Memory B cell (primary cell): ENCODE measurements around the gene DKC1.

Experiments used
- ATAC-seq: fragments of 150-1000 bp; cut with Tn5 transposase; 2 replicates; pipeline ENCODE4 v1.10.0; 2021; ENCODE audit warnings: low read depth, mild to moderate bottlenecking, moderate library complexity
- DNase-seq, 2 donors: peaks; one replicate each; pipeline ENCODE4 v3.0.0; 2022; ENCODE audit warnings: low spot score in 2 of 2
- H3K27ac Mint-ChIP-seq: one replicate; pipeline ENCODE4 v1.8.0; 2022; ENCODE audit warnings: mild to moderate bottlenecking, moderate library complexity, mixed read lengths
- H3K27me3 Mint-ChIP-seq: one replicate; pipeline ENCODE4 v1.8.0; 2022; ENCODE audit warnings: mixed read lengths
- H3K36me3 Mint-ChIP-seq: one replicate; pipeline ENCODE4 v1.8.0; 2022; ENCODE audit warnings: mild to moderate bottlenecking, mixed read lengths
- H3K4me1 Mint-ChIP-seq: one replicate; pipeline ENCODE4 v1.8.0; 2022; ENCODE audit warnings: mixed read lengths
- H3K4me3 Mint-ChIP-seq: one replicate; pipeline ENCODE4 v1.8.0; 2022; ENCODE audit warnings: mild to moderate bottlenecking, moderate library complexity, mixed read lengths
- H3K9me3 Mint-ChIP-seq: one replicate; pipeline ENCODE4 v1.8.0; 2022; ENCODE audit warnings: mixed read lengths

The DKC1 gene

DNA sequence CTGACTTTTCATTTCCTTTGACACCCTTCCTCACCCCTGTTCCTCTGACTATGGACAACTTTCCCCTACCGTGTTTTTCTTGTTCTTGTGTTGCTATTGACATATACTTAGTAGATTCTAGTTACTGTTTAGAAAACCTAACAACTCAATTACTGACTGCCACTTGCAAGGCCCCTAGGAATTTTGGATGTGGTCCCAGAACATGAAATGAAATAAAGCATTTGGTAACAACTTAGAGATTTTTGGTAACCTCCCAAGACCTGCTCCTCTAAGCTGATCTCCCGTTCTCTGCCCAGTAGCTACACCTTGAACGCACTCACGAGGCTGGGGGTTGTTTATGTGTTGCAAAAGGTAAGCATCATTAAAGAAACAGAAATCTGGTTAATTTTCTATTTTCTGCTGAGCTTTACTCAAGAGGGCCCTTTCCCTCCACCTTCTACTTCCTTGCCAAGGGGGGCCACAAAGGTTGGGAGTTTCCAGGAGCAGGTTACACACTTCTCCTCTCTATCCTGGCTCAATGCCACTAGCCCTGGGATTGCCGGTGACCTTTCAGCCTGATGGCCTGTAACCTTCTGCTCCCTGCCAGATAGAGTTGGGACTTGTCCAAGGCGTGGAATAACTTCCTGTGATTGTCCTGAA is 32.3 kb upstream of the DKC1 start:
- Mint-ChIP-seq H3K9me3 (no peaks in the 10 kb centered on the region), H3K27ac (no peak overlapping the region), H3K36me3 (peaks cover 4% of the 10 kb centered on the region), H3K4me1 (peaks cover 39% of the 10 kb centered on the region), H3K4me3 (no peak overlapping the region), H3K27me3 (no peaks in the 10 kb centered on the region)
- ATAC-seq = no peak
- no peak for DNase-seq

DNA sequence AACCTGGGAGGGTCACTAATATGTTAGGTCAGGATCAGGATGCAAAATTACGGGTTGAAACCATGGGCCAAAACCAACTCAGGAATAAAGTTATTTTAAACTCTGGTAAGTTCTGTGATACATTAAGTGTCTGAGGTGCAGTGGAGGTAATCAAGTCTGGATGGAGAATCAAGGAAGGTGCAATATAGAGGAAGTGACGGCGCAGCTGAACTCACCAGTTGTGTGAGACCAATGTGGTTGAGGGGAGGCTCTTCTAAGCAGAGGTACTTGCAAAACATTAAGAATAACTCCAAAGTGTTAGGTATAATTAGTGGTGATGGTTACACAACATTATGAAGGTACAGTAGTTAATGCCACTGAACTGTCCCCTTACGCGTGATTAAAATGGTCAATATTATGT is 31.5 kb upstream of the DKC1 start:
- ATAC-seq (no peak), DNase-seq (no peak)
- Mint-ChIP-seq H3K27me3 (no peaks in the 10 kb centered on the region), H3K36me3 (peaks cover 4% of the 10 kb centered on the region), H3K9me3 (no peaks in the 10 kb centered on the region), H3K4me3 (no peak overlapping the region), H3K4me1 (peaks cover 37% of the 10 kb centered on the region), H3K27ac (no peak overlapping the region)

DNA sequence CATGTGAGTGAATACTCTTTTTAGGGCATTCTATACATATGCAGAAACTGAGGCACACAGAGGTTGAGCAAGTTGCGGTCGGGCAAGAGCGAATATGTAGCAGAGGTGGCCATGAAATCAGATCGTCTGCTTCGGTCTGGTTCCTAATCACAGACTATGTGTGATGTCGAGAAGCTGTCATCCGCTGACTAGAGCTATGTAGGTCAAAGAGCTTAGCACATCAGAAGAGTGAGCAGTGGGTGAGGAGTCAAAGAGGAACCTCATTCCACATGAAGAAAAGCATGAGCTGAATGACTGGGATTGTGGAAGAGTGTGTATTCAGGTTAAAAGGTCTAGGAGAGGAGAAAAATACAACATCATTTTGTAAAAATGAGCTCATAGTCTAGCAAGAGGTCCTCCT is 30.8 kb upstream of the DKC1 start:
- ATAC-seq = no peak
- Mint-ChIP-seq H3K27me3 (no peaks in the 10 kb centered on the region), H3K27ac (no peak overlapping the region), H3K4me1 (peaks cover 32% of the 10 kb centered on the region), H3K4me3 (no peak overlapping the region), H3K9me3 (no peaks in the 10 kb centered on the region), H3K36me3 (peaks cover 4% of the 10 kb centered on the region)
- DNase-seq = no peak

DNA sequence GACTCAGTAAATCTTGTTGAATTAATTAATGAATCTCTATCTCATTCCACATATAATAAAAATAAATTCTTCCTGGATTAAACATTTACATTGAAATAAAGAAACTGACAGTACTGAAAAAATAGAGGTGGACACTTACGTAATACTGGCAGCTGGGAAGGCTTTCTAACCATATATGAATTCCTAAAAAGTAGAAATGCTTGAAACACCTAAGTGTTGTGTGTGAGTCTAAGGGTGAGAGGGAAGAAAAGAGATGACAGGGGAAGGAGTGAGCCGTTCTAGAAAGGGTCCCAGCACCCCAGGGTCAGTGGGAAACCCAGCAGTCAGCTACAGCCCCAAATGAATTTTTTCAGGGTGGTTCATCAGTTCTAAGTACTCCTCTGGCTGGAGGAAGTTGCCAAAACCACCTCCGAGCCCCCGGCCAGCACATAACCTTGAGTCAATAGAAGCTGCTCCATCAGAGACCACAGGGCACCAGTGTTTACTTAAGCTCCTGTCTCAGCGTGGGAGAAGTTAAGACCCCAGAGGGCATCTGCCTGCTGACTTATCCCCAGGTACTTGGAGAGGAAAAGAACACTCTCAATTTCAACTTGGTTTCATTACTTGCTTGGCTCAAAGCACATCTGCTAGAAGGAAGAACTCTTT is 30.1 kb upstream of the DKC1 start:
- ATAC-seq (no peak), DNase-seq (no peak)
- H3K27me3 Mint-ChIP-seq = no peaks in the 10 kb centered on the region
- peak overlapping the region; percentile 8 for H3K4me3 Mint-ChIP-seq
- peak overlapping the region; percentile 6 for H3K27ac Mint-ChIP-seq
- H3K4me1 Mint-ChIP-seq = peaks cover 29% of the 10 kb centered on the region
- H3K36me3 Mint-ChIP-seq = peaks cover 7% of the 10 kb centered on the region
- H3K9me3 Mint-ChIP-seq = no peaks in the 10 kb centered on the region

DNA sequence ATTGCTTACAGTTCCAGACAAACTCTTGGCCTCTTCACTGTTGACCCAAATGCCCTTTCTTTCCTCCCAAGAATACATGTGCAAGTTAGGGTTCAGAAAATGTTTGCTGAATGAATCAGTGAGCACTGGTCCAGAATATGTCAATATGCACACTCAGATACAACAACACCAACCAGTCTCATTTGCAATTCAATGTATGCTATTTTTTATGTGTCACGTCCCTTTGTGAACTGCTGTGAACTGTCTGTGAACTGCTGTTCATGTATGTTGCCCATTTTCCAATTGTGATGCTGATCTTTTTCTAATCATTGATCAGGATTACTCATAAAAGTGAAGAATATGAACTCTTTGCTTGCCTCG is 29.6 kb upstream of the DKC1 start:
- H3K36me3 Mint-ChIP-seq = peaks cover 7% of the 10 kb centered on the region
- H3K27me3 Mint-ChIP-seq = no peaks in the 10 kb centered on the region
- H3K4me1 Mint-ChIP-seq = peaks cover 29% of the 10 kb centered on the region
- H3K27ac Mint-ChIP-seq = peak overlapping the region; percentile 6
- ATAC-seq (no peak), DNase-seq (no peak)
- no peak overlapping the region for H3K4me3 Mint-ChIP-seq
- H3K9me3 Mint-ChIP-seq = no peaks in the 10 kb centered on the region

DNA sequence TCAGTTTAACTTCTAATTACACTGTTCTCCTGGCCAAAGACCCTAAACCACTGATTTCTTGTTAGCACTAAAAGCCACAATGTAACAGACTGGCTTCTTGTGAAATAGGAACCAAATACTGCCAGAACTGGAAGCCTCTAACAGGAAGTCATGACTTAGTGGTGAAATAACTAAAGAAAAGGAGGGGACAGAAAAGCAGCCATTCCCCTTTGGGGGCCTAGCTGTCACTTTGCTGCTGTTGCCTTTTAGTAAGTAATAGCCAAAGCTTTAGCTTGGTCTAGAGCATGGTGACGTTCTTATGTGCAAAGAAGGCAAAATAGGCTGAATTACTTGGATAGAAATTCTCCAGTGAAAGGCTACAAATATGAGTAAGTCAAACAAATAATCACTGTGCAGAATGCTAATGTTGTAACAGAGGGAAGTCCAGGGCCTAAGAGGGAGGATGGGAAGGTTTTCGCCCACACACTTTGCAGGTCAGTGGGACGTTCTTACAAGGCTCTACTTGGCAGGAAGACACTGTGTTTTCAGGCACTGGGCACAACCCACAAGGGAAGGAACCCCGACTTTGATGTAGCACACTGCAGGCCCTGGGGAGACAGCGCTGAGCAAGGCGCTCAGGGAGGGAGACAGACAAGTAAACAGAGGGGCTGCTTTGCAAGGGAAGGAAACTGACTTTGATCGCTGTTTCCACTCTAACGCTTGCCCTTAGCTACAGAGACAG is 28.4 kb upstream of the DKC1 start:
- Mint-ChIP-seq H3K36me3 (peaks cover 7% of the 10 kb centered on the region), H3K9me3 (no peaks in the 10 kb centered on the region), H3K4me3 (peak overlapping the region; percentile 62), H3K27ac (peak overlapping the region; percentile 86), H3K4me1 (peaks cover 29% of the 10 kb centered on the region), H3K27me3 (no peaks in the 10 kb centered on the region)
- DNase-seq (no peak), ATAC-seq (peak; percentile 76)

DNA sequence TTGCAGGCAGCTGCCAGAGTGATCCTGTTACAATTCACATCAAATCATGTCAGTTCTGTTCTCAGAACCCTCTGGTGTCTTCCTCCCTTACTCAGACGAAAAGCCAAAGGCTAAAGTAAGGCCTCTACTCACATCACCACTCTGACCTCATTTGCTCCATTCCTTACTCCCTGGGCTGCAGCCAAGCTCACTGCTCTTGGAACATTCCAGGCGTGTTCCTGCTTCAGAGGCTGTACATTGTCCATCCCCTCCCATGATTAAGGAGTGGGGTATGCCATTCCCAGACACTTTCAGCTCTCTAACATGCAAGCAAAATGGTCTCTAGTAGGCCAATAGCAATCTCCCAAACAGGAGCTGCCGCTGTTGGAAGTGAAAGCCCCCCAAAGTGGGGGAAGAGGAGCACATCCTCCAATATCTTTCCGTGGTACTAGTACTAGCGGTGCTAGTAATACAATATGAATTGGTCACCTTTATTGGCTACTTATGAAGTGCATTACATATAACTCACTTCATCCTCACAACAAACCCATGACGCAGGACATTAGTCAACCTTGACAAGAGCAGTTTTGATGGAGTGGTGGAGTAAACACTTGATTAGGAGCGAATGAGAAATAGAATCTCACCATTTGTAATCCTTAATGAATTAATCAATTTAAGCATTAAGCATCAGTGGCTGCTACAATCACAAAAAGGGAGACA is 26.8 kb upstream of the DKC1 start:
- H3K27ac Mint-ChIP-seq = peak overlapping the region; percentile 58

DNA sequence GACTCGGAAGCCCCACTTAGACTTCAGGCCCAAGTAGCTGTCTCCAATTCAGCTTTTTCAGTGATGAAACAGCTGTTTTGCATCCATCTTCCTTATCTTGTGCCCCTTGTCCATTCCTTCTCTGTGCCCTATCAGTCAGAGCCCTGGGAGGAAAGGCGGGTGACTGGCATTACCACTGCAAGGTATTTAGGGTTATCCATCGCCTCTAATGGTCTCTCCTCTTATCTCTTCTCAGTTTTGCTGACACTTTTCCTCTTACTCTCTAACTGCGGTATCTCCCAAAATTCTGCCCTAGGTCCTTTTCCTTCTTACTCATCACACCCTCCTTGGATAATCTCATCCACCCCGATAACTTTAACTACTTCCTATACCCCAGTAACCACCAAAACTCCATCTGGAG is 25.5 kb upstream of the DKC1 start:
- DNase-seq (no peak), ATAC-seq (no peak)
- Mint-ChIP-seq H3K27ac (peak overlapping the region; percentile 39), H3K36me3 (peaks cover 7% of the 10 kb centered on the region), H3K4me1 (peaks cover 19% of the 10 kb centered on the region), H3K9me3 (no peaks in the 10 kb centered on the region), H3K4me3 (no peak overlapping the region), H3K27me3 (no peaks in the 10 kb centered on the region)

More for the DNA sequence above, 26.8 kb upstream of the DKC1 start:
- ATAC-seq (no peak), DNase-seq (no peak)
- Mint-ChIP-seq H3K36me3 (peaks cover 5% of the 10 kb centered on the region), H3K9me3 (no peaks in the 10 kb centered on the region), H3K4me1 (peaks cover 26% of the 10 kb centered on the region), H3K4me3 (no peak overlapping the region), H3K27me3 (no peaks in the 10 kb centered on the region)

DNA sequence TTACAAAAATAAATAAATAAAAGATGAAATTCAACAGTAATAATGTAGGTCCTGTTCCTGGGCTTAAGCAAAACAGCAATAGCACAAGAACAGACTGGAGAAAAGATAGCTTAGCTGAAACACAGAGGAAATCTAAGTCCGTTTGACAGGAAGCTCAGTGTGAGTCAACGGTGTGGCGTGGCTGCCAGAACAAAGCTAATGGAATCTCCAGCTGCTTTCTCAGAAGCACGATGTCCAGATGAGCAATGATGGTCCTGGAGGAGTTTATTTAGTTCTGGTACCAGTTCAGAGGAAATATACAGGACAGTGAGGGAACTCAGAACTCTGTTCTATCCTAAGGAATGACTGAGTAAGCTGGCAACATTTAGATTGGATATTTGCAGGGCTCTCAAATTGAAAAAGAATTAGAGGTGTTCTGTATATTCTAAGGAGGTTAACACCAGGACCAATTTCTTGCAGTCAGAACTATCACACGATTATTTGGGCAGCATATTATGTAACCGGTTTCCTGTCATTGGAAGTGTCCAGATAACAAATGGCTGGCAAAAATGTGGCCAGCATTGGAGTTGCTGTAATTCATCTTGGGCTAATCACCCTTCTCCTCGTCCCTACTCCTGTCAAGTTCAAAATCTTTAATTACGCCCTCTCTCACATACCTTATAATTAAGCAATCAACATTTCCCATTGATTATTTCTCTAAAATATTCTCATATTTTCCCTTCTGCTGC is 24.5 kb upstream of the DKC1 start:
- Mint-ChIP-seq H3K27ac (no peak overlapping the region), H3K27me3 (no peaks in the 10 kb centered on the region), H3K4me3 (no peak overlapping the region), H3K9me3 (no peaks in the 10 kb centered on the region), H3K4me1 (peaks cover 15% of the 10 kb centered on the region), H3K36me3 (peaks cover 7% of the 10 kb centered on the region)
- DNase-seq (no peak), ATAC-seq (no peak)

DNA sequence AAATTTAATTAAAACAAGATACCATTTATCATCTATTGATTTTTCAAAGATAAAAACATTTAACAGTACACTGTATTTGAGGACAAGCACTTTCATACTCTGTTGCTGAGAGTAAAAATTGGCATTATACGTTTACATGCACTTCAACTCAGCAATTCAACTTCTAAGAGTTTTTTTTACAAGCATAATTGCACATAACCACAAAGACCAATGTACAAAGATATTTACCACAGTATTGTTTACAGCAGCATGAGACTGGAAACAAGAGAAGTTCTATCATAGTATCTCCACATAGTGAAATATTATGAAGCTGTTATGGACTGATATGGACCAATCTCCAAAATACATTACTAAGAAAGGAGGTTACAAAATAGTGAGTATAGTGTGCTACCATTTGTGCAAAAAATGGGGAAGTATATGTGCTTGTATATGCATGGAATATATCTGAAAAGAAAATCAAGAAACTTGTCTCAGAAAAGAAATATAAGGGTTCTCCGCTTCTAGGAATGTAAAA is 22.7 kb upstream of the DKC1 start:
- H3K27ac Mint-ChIP-seq = no peak overlapping the region
- ATAC-seq (no peak), DNase-seq (no peak)
- peaks cover 7% of the 10 kb centered on the region for H3K36me3 Mint-ChIP-seq
- H3K4me1 Mint-ChIP-seq = peaks cover 10% of the 10 kb centered on the region
- no peak overlapping the region for H3K4me3 Mint-ChIP-seq
- H3K27me3 Mint-ChIP-seq = no peaks in the 10 kb centered on the region
- no peaks in the 10 kb centered on the region for H3K9me3 Mint-ChIP-seq

DNA sequence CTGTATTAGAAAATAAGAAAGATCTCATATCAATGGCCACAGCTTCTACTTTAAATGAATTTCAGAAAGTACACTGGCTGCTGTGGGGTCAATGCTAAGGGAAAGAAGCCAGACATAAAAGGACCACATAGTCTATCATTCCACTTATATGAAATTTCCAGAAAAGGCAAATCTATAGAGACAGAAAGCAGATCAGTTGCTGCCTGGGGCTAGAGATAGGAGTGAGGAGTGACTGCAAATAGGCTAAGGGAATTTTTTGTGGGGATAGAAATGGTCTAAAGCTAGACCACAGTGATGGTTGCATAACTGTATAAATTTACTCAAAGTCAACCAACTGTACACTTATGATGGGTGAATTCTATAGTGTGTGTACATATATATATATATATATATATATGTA is 20.1 kb upstream of the DKC1 start:
- Mint-ChIP-seq H3K27me3 (no peaks in the 10 kb centered on the region), H3K9me3 (no peaks in the 10 kb centered on the region), H3K27ac (no peak overlapping the region), H3K4me3 (no peak overlapping the region), H3K36me3 (peaks cover 2% of the 10 kb centered on the region), H3K4me1 (peaks cover 5% of the 10 kb centered on the region)
- DNase-seq = no peak
- no peak for ATAC-seq

DNA sequence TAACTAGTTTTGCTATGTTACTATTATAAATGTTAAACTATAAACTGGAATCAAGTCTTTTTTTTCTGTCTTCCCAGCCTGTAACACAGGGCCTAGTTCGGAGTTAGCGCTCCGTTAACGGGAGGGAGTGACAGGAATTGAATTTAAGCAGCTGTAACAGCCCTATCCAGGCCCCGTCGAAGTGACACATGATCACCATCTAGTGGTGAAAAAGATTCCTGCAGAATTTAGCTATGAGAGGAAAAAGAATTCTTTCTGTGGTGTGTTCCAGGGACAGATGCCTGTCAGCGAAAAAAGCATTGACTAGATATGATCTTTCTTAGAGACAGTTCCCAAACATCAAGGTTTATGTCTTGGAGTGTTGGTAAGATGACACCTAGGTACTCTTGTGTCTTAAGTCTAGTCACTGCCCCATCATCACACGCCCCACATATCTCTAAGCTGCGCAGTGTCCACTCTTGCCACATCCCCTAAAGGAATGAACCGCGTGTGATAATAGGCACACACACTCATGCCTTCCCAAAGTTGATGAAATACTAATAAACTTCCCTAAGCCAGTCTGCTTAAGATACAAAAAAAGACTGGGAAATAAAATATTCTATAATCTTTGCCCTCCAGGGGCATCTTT is 13.8 kb upstream of the DKC1 start:
- peak; percentile 25 to 61 for DNase-seq
- H3K9me3 Mint-ChIP-seq = no peaks in the 10 kb centered on the region
- H3K4me3 Mint-ChIP-seq = no peak overlapping the region
- no peak overlapping the region for H3K27ac Mint-ChIP-seq
- no peaks in the 10 kb centered on the region for H3K36me3 Mint-ChIP-seq
- no peaks in the 10 kb centered on the region for H3K27me3 Mint-ChIP-seq
- peaks cover 13% of the 10 kb centered on the region for H3K4me1 Mint-ChIP-seq
- ATAC-seq = peak; percentile 46

DNA sequence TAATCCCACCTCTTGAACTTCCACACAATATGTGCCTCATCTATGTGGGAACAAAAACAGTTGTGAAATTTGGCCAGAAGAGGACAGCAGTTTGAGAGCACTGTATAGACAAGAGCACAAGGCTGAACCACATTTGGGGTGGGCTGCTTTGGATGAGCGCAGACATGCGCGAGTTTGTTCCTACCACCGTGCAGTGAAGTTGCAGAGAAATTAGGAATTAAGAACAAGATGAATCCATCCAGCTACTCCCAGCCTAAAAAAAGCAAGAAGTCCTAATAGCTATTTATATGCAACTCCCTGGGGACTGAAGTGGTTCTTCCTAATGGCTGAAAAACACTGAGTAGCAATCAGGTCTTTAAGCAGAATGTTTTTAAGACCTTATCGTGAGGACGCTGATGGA is 12.8 kb upstream of the DKC1 start:
- Mint-ChIP-seq H3K36me3 (no peaks in the 10 kb centered on the region), H3K9me3 (no peaks in the 10 kb centered on the region), H3K4me1 (peaks cover 11% of the 10 kb centered on the region), H3K27me3 (no peaks in the 10 kb centered on the region), H3K27ac (no peak overlapping the region), H3K4me3 (peak overlapping the region; percentile 78)
- ATAC-seq (no peak), DNase-seq (no peak)
